PC-3 (cell line): ENCODE results near the gene TNFAIP8. TPM values are rescaled to one million over a fixed set of nuclear protein-coding genes. Genes with fewer than 3 reads are reported as not detected.

Experiments
- ATAC-seq: fragments of 200-7000 bp; cut with Tn5 transposase; 2 replicates; pipeline ENCODE4 v1.9.1; 2020; ENCODE audit warnings: mild to moderate bottlenecking, moderate library complexity
- BruUV-seq: library from RNA; stranded (reverse); fragments of 400-500 nt; replicated peaks from 2 replicates; lab custom pipeline; 2021; lab: Mats Ljungman, UMichigan
- CTCF ChIA-PET: fragments of 300-600 bp; sonication (Branson Sonifier 250); formaldehyde crosslinking; loops from one replicate; lab custom pipeline; 2022; ENCODE audit warnings: antibody characterized with exemption; lab: Charles Lee
- POLR2A ChIA-PET: fragments of 300-600 bp; sonication (Branson Sonifier 250); formaldehyde crosslinking; loops from one replicate; lab custom pipeline; 2022; ENCODE audit warnings: antibody characterized with exemption; ENCODE audit not compliant: unreplicated experiment; lab: Charles Lee
- DNase-seq: peaks from one replicate; pipeline ENCODE4 v3.0.0-alpha.2; 2015
- H2AFZ ChIP-seq: fragments of 300-600 bp; sonication (generic); 2 replicates; pipeline ENCODE4 v1.6.0; 2016; ENCODE audit warnings: antibody characterized with exemption, low read length
- H3F3A ChIP-seq: fragments of 300-600 bp; sonication (generic); one replicate; pipeline ENCODE4 v1.6.0; 2017; ENCODE audit warnings: antibody characterized with exemption, low read length, control low read depth, mild to moderate bottlenecking; ENCODE audit not compliant: unreplicated experiment
- H3K27ac ChIP-seq: fragments of 300-600 bp; sonication (generic); 2 replicates; pipeline ENCODE4 v1.5.1; 2016; ENCODE audit warnings: mild to moderate bottlenecking, low read length
- H3K27me3 ChIP-seq: fragments of 300-600 bp; sonication (generic); 2 replicates; pipeline ENCODE4 v1.6.1; 2016; ENCODE audit warnings: low read length, mixed read lengths
- H3K36me3 ChIP-seq: fragments of 300-600 bp; sonication (generic); 2 replicates; pipeline ENCODE4 v1.6.1; 2016; ENCODE audit warnings: low read depth, mixed run types, low read length, mixed read lengths
- H3K4me1 ChIP-seq: fragments of 300-600 bp; sonication (generic); 2 replicates; pipeline ENCODE4 v1.5.1; 2016; ENCODE audit warnings: low read length; ENCODE audit not compliant: insufficient read depth
- H3K4me2 ChIP-seq: fragments of 300-600 bp; sonication (generic); 2 replicates; pipeline ENCODE4 v1.6.0; 2016; ENCODE audit warnings: low read length
- H3K4me3 ChIP-seq: fragments of 300-600 bp; sonication (generic); 2 replicates; pipeline ENCODE4 v1.5.1; 2016; ENCODE audit warnings: mild to moderate bottlenecking, low read length, mixed read lengths
- H3K79me2 ChIP-seq: fragments of 300-600 bp; sonication (generic); 2 replicates; pipeline ENCODE4 v1.6.1; 2017; ENCODE audit warnings: low read length, mixed read lengths
- H3K9ac ChIP-seq: fragments of 300-600 bp; sonication (generic); 2 replicates; pipeline ENCODE4 v1.6.0; 2016; ENCODE audit warnings: mild to moderate bottlenecking, low read length
- H3K9me2 ChIP-seq: fragments of 300-600 bp; sonication (generic); replicated peaks from 2 replicates; pipeline ENCODE4 v1.6.1; 2016; ENCODE audit warnings: mixed run types, low read length, mixed read lengths
- H3K9me3 ChIP-seq: fragments of 300-600 bp; sonication (generic); 2 replicates; pipeline ENCODE4 v1.6.1; 2016; ENCODE audit warnings: low read length, mixed read lengths
- H4K20me1 ChIP-seq: fragments of 300-600 bp; sonication (generic); 2 replicates; pipeline ENCODE4 v1.6.1; 2016; ENCODE audit warnings: low read length, mixed read lengths
- CTCF ChIP-seq: fragments of 300-600 bp; sonication (generic); conservative IDR thresholded peaks from 2 replicates; pipeline ENCODE4 v1.5.1; 2017; ENCODE audit warnings: antibody characterized with exemption, low read depth, mild to moderate bottlenecking, low read length
- EZH2 ChIP-seq: fragments of 300-600 bp; sonication (generic); IDR thresholded peaks from one replicate; pipeline ENCODE4 v1.6.1; 2017; ENCODE audit warnings: antibody characterized with exemption, mild to moderate bottlenecking, low read length; ENCODE audit not compliant: unreplicated experiment
- EZH2phosphoT487 ChIP-seq: fragments of 300-600 bp; sonication (generic); IDR thresholded peaks from 2 replicates; pipeline ENCODE4 v1.6.1; 2018; ENCODE audit warnings: mild to moderate bottlenecking, antibody characterized with exemption, low read length, borderline replicate concordance
- intact Hi-C: fragments of 100-400 bp; cut with micrococcal nuclease; formaldehyde crosslinking; loops from 2 replicates; pipeline ENCODE4 v1.9.0; 2023
- total RNA-seq: library from RNA; depleted of rRNA; stranded (reverse); fragments of >200 nt; gene quantifications from 2 replicates; pipeline ENCODE4 v1.2.3, GENCODE V29; 2014

The TNFAIP8 gene
- total RNA-seq, 1 experiment from 2014 or later: 20.0 TPM

- DNase-seq: no peak
- no peak for ATAC-seq
- no peaks in the 10 kb centered on the region for H3K36me3 ChIP-seq
- intact Hi-C loops: no loop called here
- 0 out of 2 replicates have a peak, but pooled peaks cover 4% of the 10 kb centered on the region for H3K4me1 ChIP-seq
- TF ChIP-seq EZH2phosphoT487 (no peak), CTCF (no peak), EZH2 (no peak)
- H3K9ac ChIP-seq: no peak overlapping the region
- H3K27ac ChIP-seq: no peak overlapping the region
- no peaks in the 10 kb centered on the region for H3K27me3 ChIP-seq
- H3K9me2 ChIP-seq: no peaks in the 10 kb centered on the region
- H3K4me3 ChIP-seq: no peak overlapping the region
- no peak overlapping the region for H3K4me2 ChIP-seq
- BruUV-seq: no TSS peak
- no peaks in the 10 kb centered on the region for H3F3A ChIP-seq
- POLR2A ChIA-PET: no interaction called here
- H4K20me1 ChIP-seq: no peaks in the 10 kb centered on the region
- no peak overlapping the region for H2AFZ ChIP-seq
- CTCF ChIA-PET: no interaction called here
- H3K9me3 ChIP-seq: no peaks in the 10 kb centered on the region
- H3K79me2 ChIP-seq: no peaks in the 10 kb centered on the region
These were observed 11.6 kb upstream of the TNFAIP8 start for GRCh38 chr5:119344231-119344630.

GRCh38 chr5:119345861-119346260 lies 10.0 kb upstream of the TNFAIP8 start:
- H3K9me2 ChIP-seq: no peaks in the 10 kb centered on the region
- ChIA-PET POLR2A (interaction anchor here (0.6 kb wide), 1 partner anchor 107 kb away, joined by 4 read pairs; no protein-coding TSS in a partner anchor), CTCF (no interaction called here)
- TF ChIP-seq CTCF (no peak), EZH2phosphoT487 (no peak), EZH2 (no peak)
- no TSS peak for BruUV-seq
- H4K20me1 ChIP-seq: no peaks in the 10 kb centered on the region
- H3K9ac ChIP-seq: no peak overlapping the region
- no peaks in the 10 kb centered on the region for H3K36me3 ChIP-seq
- H3K9me3 ChIP-seq: no peaks in the 10 kb centered on the region
- intact Hi-C loops: no loop called here
- no peaks in the 10 kb centered on the region for H3F3A ChIP-seq
- no peaks in the 10 kb centered on the region for H3K79me2 ChIP-seq
- H3K27me3 ChIP-seq: no peaks in the 10 kb centered on the region
- DNase-seq (no peak), ATAC-seq (no peak)
- no peak overlapping the region for H2AFZ ChIP-seq
- H3K4me3 ChIP-seq: no peak overlapping the region
- H3K27ac ChIP-seq: no peak overlapping the region
- no peak overlapping the region for H3K4me2 ChIP-seq
- 0 out of 2 replicates have a peak, but pooled peaks cover 4% of the 10 kb centered on the region for H3K4me1 ChIP-seq

- no peak overlapping the region for H3K9ac ChIP-seq
- H3K4me2 ChIP-seq: no peak overlapping the region
- no peaks in the 10 kb centered on the region for H3F3A ChIP-seq
- no peak overlapping the region for H3K27ac ChIP-seq
- ChIA-PET CTCF (no interaction called here), POLR2A (no interaction called here)
- no peak overlapping the region for H2AFZ ChIP-seq
- ATAC-seq: no peak
- DNase-seq: no peak
- no TSS peak for BruUV-seq
- no peaks in the 10 kb centered on the region for H3K79me2 ChIP-seq
- no peaks in the 10 kb centered on the region for H3K36me3 ChIP-seq
- H3K4me1 ChIP-seq: 0 out of 2 replicates have a peak, but pooled peaks cover 4% of the 10 kb centered on the region
- TF ChIP-seq CTCF (no peak), EZH2phosphoT487 (no peak), EZH2 (no peak)
- no peaks in the 10 kb centered on the region for H3K9me2 ChIP-seq
- H3K4me3 ChIP-seq: no peak overlapping the region
- no peaks in the 10 kb centered on the region for H3K9me3 ChIP-seq
- intact Hi-C loops: no loop called here
- no peaks in the 10 kb centered on the region for H3K27me3 ChIP-seq
- H4K20me1 ChIP-seq: no peaks in the 10 kb centered on the region
These were observed 9.4 kb upstream of the TNFAIP8 start for GRCh38 chr5:119346394-119346793.
